ENCODE results near the gene PDZD7. TPM values are rescaled to one million over a fixed set of nuclear protein-coding genes. Genes with fewer than 3 reads are reported as not detected.
A peak's percentile ranks its signal among the peaks of the same experiment; 100 is the strongest.

Gene PDZD7
- total RNA-seq, 4 donors from 2014 or later, result 0.84 to 2.4 (median 1.9) TPM

GRCh38 chr10:101010329-101010728 lies 20.6 kb downstream of the PDZD7 start:
- 89 to 95% methylated on average over 21 to 22 of the region's 22 CpGs for WGBS, 2 donors

GRCh38 chr10:101008823-101009423 lies 22.0 kb downstream of the PDZD7 start:
- Histone ChIP-seq H3K27ac (peak overlapping the region; percentile 31 to 84 (median 65)), H3K4me3 (no peak overlapping the region), H3K4me1 (peaks cover 0 to 59% (median 23%) of the 10 kb centered on the region in 4 donors), H3K27me3 (no peaks in the 10 kb centered on the region), H3K9me3 (no peaks in the 10 kb centered on the region), H3K36me3 (peaks cover 0 to 35% (median 4%) of the 10 kb centered on the region in 3 donors)
- DNase-seq (ENCODE audit: low spot score in 2 of 2), result no peak
- no peak for TF ChIP-seq EP300 (IDR thresholded peaks at IDR 0.05)
- no peak for TF ChIP-seq CTCF (IDR thresholded peaks at IDR 0.05)
- TF ChIP-seq POLR2A (IDR thresholded peaks at IDR 0.05), result no peak
- WGBS, 2 donors, result 69 to 71% methylated on average over 6 of the region's 6 CpGs

More at GRCh38 chr10:101010329-101010728, 20.6 kb downstream of the PDZD7 start:
- no peaks in the 10 kb centered on the region for H3K27me3 ChIP-seq
- peak overlapping the region in 2 of 4 donors; percentile 84 for H3K27ac ChIP-seq
- peaks cover 0 to 22% (median 4%) of the 10 kb centered on the region in 3 donors for H3K36me3 ChIP-seq
- no peak for TF ChIP-seq EP300 (IDR thresholded peaks at IDR 0.05)
- no peak for TF ChIP-seq CTCF (IDR thresholded peaks at IDR 0.05)
- TF ChIP-seq POLR2A (IDR thresholded peaks at IDR 0.05), result no peak
- H3K9me3 ChIP-seq, result no peaks in the 10 kb centered on the region
- DNase-seq (ENCODE audit: low spot score in 2 of 2), result no peak
- H3K4me1 ChIP-seq, result peaks cover 0 to 65% (median 29%) of the 10 kb centered on the region in 4 donors
- H3K4me3 ChIP-seq, result no peak overlapping the region

DNA sequence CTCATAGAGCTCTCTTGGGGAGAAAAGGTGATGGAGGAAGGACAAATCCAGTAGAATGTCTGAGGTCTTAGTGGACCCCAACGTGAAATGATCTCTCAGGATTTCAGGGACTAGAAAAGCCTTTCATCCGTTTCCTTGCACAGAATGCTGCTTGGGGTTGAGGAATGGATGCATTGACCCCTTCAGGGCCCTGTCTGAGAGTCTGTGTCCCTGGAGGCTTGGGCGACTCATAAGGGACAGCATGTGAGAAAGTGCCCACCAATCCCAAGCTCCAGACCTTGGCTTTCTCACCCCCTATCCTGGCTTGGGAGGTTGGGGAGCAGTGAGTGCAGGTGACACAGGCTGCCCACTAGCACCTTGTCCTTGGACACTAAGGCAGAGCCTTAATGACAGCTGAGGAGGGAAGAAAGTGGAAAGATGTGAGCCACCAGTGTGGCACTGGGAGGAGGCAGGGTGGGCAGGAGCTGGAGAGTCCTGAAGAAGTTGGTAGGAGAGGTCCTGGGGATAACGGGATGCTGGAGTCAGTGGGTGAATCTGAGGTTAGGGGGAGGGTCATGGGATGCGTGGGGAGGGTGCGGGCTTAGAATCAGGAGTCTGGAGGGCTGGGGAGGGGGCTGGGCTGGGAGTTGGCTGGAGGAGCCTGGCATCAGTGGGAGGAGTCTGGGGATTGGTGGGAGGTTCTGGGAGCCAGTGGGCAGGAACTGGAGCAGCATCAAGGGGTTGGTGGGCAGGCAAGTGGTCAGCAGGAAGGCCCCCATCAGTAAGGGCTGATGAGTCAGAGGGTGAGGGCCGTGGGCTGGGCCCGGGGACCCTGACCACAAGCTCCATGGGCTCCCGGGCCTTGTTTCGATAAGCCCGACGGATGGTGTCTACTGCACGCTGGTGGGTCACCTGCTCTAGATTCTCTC lies 22.8 kb downstream of the PDZD7 start:
- H3K4me3 ChIP-seq, result no peak overlapping the region
- H3K4me1 ChIP-seq, result peaks cover 0 to 59% (median 20%) of the 10 kb centered on the region in 4 donors
- WGBS, 2 donors, result 44 to 45% methylated on average over 13 of the region's 13 CpGs
- peaks cover 0 to 43% (median 4%) of the 10 kb centered on the region in 3 donors for H3K36me3 ChIP-seq
- TF ChIP-seq CTCF (IDR thresholded peaks at IDR 0.05) (no peak), EP300 (IDR thresholded peaks at IDR 0.05) (no peak), POLR2A (IDR thresholded peaks at IDR 0.05) (no peak)
- DNase-seq (ENCODE audit: low spot score in 2 of 2), result no peak
- no peaks in the 10 kb centered on the region for H3K9me3 ChIP-seq
- H3K27me3 ChIP-seq, result no peaks in the 10 kb centered on the region
- H3K27ac ChIP-seq, result peak overlapping the region; percentile 31 to 84 (median 73)

- Histone ChIP-seq H3K27me3 (no peaks in the 10 kb centered on the region), H3K4me3 (no peak overlapping the region), H3K9me3 (no peaks in the 10 kb centered on the region), H3K27ac (peak overlapping the region; percentile 31 to 84 (median 73)), H3K36me3 (peaks cover 0 to 52% (median 4%) of the 10 kb centered on the region in 3 donors), H3K4me1 (peaks cover 0 to 59% (median 17%) of the 10 kb centered on the region in 4 donors)
- WGBS, 2 donors, result 47 to 52% methylated on average over 6 to 11 of the region's 11 CpGs
- TF ChIP-seq POLR2A (IDR thresholded peaks at IDR 0.05) (peak in 1 of 2 donors; percentile 5), EP300 (IDR thresholded peaks at IDR 0.05) (peak in 1 of 2 donors; percentile 25), CTCF (IDR thresholded peaks at IDR 0.05) (no peak)
- no peak for DNase-seq (ENCODE audit: low spot score in 2 of 2)
Observed at GRCh38 chr10:101007099-101007711, 23.7 kb downstream of the PDZD7 start.
